Endodermal cell (in vitro differentiated cells): ENCODE data around the gene TNF. TPM values are rescaled to one million over a fixed set of nuclear protein-coding genes. Genes with fewer than 3 reads are reported as not detected.

ENCODE experiments used
- DNase-seq: peaks from one replicate; pipeline ENCODE4 v3.0.0-alpha.2; 2017
- H3K27ac ChIP-seq: 2 replicates; pipeline ENCODE4 v1.5.1; 2013; ENCODE audit warnings: mild to moderate bottlenecking, low read depth, low read length, moderate library complexity
- H3K27me3 ChIP-seq: 2 replicates; pipeline ENCODE4 v1.6.1; 2013; ENCODE audit warnings: mild to moderate bottlenecking, low read length, moderate library complexity; ENCODE audit not compliant: insufficient read depth, control insufficient read depth, poor library complexity, severe bottlenecking
- H3K36me3 ChIP-seq: 2 replicates; pipeline ENCODE4 v1.7.0; 2013; ENCODE audit warnings: mild to moderate bottlenecking, low read length, moderate library complexity; ENCODE audit not compliant: control insufficient read depth, insufficient read depth
- H3K4me1 ChIP-seq: one replicate; pipeline ENCODE4 v1.7.0; 2013; ENCODE audit warnings: low read length; ENCODE audit not compliant: control insufficient read depth, insufficient read depth
- H3K4me3 ChIP-seq: 2 replicates; pipeline ENCODE4 v1.5.1; 2013; ENCODE audit warnings: mild to moderate bottlenecking, low read length, moderate library complexity
- H3K9ac ChIP-seq: 2 replicates; pipeline ENCODE4 v1.6.1; 2013; ENCODE audit warnings: mild to moderate bottlenecking, low read length, moderate library complexity; ENCODE audit not compliant: poor library complexity, severe bottlenecking; ENCODE audit errors: extremely low read depth
- H3K9me3 ChIP-seq: 2 replicates; pipeline ENCODE4 v1.6.1; 2013; ENCODE audit warnings: mild to moderate bottlenecking, low read length, moderate library complexity; ENCODE audit not compliant: control insufficient read depth
- H3K27ac Mint-ChIP-seq: 2 replicates; pipeline ENCODE4 v1.8.0; 2020; ENCODE audit warnings: mixed read lengths
- H3K27me3 Mint-ChIP-seq: 2 replicates; pipeline ENCODE4 v1.8.0; 2021; ENCODE audit warnings: mild to moderate bottlenecking, mixed read lengths; ENCODE audit not compliant: insufficient read depth
- H3K36me3 Mint-ChIP-seq: 2 replicates; pipeline ENCODE4 v1.8.0; 2020; ENCODE audit warnings: low read depth, mixed read lengths
- H3K4me1 Mint-ChIP-seq: 2 replicates; pipeline ENCODE4 v1.8.0; 2020; ENCODE audit warnings: mixed read lengths
- H3K4me3 Mint-ChIP-seq: 2 replicates; pipeline ENCODE4 v1.8.0; 2020; ENCODE audit warnings: mild to moderate bottlenecking, moderate library complexity, mixed read lengths
- H3K9me3 Mint-ChIP-seq: 2 replicates; pipeline ENCODE4 v1.8.0; 2020; ENCODE audit warnings: mild to moderate bottlenecking, mixed read lengths
- WGBS, 2 experiments: methylation state at CpG; one replicate each; pipeline versions ENCODE4 v1.1.5 to v1.1.7; 2013; ENCODE audit warnings: missing lambda C conversion rate in 2 of 2, mixed read lengths in 1 of 2; ENCODE audit not compliant: insufficient coverage in 1 of 2, insufficient read length in 1 of 2; 5-methylcytosine and 5-hydroxymethylcytosine counted together
- long read RNA-seq, 4 experiments: library from polyadenylated mRNA in 2 of 4; library from RNA in 1 of 4; library from capped mRNA in 1 of 4; stranded (forward) in 3 of 4; unstranded in 1 of 4; transcript quantifications; one replicate each; pipeline ENCODE4 v2.0.0, GENCODE V29; 2020 to 2021; ENCODE audit warnings: inconsistent platforms in 1 of 4
- polyA plus RNA-seq, 2 experiments: library from polyadenylated mRNA; stranded (reverse); fragments of 50-300 nt; gene quantifications; one replicate each; pipeline ENCODE4 v1.2.3, GENCODE V29; 2013
- total RNA-seq, 2 donors: library from RNA; stranded (reverse); fragmentation: NEBNext Ultra II Directional in 1 of 2; extraction: Animal tissue kit (Norgen Biotek cat#: 25700) in 1 of 2; gene quantifications; 2 replicates in 1 of 2; 3 replicates in 1 of 2; pipeline ENCODE4 v1.2.1, GENCODE V29; 2021
- TF ChIP-seq, protein P1 (sequence below): fragments of 200-600 bp; sonication (generic); conservative IDR thresholded peaks from 2 replicates; pipeline ENCODE4 v1.5.0; 2021; ENCODE audit warnings: antibody characterized with exemption, mild to moderate bottlenecking

The TNF gene
- not detected for total RNA-seq
- not detected for polyA plus RNA-seq (2013, experiment 1 of 2)
- not detected for polyA plus RNA-seq (2013, experiment 2 of 2)
- long read RNA-seq, experiment 1: 0 reads
- long read RNA-seq, experiment 2: 0 reads
- long read RNA-seq, experiment 3: 0 reads
- long read RNA-seq, experiment 4: 0 reads

DNA sequence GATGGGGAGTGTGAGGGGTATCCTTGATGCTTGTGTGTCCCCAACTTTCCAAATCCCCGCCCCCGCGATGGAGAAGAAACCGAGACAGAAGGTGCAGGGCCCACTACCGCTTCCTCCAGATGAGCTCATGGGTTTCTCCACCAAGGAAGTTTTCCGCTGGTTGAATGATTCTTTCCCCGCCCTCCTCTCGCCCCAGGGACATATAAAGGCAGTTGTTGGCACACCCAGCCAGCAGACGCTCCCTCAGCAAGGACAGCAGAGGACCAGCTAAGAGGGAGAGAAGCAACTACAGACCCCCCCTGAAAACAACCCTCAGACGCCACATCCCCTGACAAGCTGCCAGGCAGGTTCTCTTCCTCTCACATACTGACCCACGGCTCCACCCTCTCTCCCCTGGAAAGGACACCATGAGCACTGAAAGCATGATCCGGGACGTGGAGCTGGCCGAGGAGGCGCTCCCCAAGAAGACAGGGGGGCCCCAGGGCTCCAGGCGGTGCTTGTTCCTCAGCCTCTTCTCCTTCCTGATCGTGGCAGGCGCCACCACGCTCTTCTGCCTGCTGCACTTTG is at the start of gene TNF:
TNF (plus strand) TSS at position 231 of the 567 bp plus-strand sequence; CDS start at position 408, 177 bp downstream.
- Mint-ChIP-seq H3K27me3 (peaks cover 34% of the 10 kb centered on the region), H3K9me3 (no peaks in the 10 kb centered on the region), H3K4me1 (peaks cover 8% of the 10 kb centered on the region)

DNA sequence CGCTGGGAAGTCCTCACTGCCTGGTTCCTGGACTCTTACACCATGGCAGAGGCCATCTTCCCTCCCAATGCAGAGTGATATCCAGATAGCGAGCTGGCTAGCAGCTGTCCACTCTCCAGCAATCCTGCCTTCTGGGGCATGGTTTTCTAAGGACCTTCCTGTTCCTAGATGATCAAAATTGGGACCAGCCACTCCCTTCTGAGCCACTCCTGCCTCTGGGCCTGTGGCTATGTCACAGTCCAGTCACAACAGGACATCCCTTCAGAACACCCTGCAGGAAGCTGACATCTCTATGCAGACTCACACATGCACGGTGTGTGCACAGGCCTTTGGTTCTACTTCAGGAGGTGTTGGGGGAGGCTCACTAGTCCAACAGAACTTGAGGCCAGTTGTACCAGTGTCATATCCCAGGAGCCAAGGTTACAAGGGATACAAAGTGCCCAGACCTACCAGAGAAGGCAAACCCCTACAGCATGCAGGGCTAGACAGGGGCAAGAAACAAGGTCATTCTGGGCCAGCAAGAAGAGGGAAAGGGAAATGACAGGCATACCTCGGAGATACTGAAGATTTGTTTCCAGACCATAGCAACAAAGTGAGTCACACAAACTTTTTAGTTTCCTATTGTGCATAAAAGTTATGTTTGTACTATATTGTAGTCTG is 49.3 kb upstream of the TNF start:
- Mint-ChIP-seq H3K27me3 (peaks cover 8% of the 10 kb centered on the region), H3K36me3 (peaks cover 16% of the 10 kb centered on the region), H3K9me3 (no peaks in the 10 kb centered on the region), H3K27ac (no peak overlapping the region), H3K4me1 (peaks cover 17% of the 10 kb centered on the region), H3K4me3 (no peak overlapping the region)
- Histone ChIP-seq H3K9ac (no peak overlapping the region), H3K4me1 (no peaks in the 10 kb centered on the region), H3K9me3 (no peaks in the 10 kb centered on the region), H3K27me3 (no peaks in the 10 kb centered on the region), H3K4me3 (no peak overlapping the region), H3K36me3 (peaks cover 16% of the 10 kb centered on the region), H3K27ac (no peak overlapping the region)
- TF ChIP-seq, protein P1, sequence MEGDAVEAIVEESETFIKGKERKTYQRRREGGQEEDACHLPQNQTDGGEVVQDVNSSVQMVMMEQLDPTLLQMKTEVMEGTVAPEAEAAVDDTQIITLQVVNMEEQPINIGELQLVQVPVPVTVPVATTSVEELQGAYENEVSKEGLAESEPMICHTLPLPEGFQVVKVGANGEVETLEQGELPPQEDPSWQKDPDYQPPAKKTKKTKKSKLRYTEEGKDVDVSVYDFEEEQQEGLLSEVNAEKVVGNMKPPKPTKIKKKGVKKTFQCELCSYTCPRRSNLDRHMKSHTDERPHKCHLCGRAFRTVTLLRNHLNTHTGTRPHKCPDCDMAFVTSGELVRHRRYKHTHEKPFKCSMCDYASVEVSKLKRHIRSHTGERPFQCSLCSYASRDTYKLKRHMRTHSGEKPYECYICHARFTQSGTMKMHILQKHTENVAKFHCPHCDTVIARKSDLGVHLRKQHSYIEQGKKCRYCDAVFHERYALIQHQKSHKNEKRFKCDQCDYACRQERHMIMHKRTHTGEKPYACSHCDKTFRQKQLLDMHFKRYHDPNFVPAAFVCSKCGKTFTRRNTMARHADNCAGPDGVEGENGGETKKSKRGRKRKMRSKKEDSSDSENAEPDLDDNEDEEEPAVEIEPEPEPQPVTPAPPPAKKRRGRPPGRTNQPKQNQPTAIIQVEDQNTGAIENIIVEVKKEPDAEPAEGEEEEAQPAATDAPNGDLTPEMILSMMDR: no peak
- no peak for DNase-seq
- WGBS, 2 experiments: 94 to 100% methylated on average over 2 to 4 of the region's 4 CpGs

More for the DNA sequence above, at the start of gene TNF:
- H3K4me1 ChIP-seq: peaks cover 6% of the 10 kb centered on the region
- no peaks in the 10 kb centered on the region for H3K9me3 ChIP-seq
- no peak within 1 kb of the TSS for H3K9ac ChIP-seq
- H3K4me3 Mint-ChIP-seq: no peak within 1 kb of the TSS
- peaks cover 4% of the 10 kb centered on the region for H3K27me3 ChIP-seq
- TF ChIP-seq, protein P1: no peak
- H3K36me3 ChIP-seq: no peaks in the 10 kb centered on the region
- WGBS, 2 experiments: 90 to 95% methylated on average over 11 to 19 of the region's 19 CpGs
- no peaks in the 10 kb centered on the region for H3K36me3 Mint-ChIP-seq
- no peak within 1 kb of the TSS for H3K27ac Mint-ChIP-seq
- DNase-seq: peak; percentile 41
- H3K4me3 ChIP-seq: no peak within 1 kb of the TSS
- no peak within 1 kb of the TSS for H3K27ac ChIP-seq

- peak; percentile 52 for DNase-seq
- no peaks in the 10 kb centered on the region for H3K4me1 ChIP-seq
- Mint-ChIP-seq H3K9me3 (no peaks in the 10 kb centered on the region), H3K4me1 (peaks cover 17% of the 10 kb centered on the region), H3K27me3 (no peaks in the 10 kb centered on the region), H3K36me3 (peaks cover 35% of the 10 kb centered on the region), H3K4me3 (no peak overlapping the region), H3K27ac (peak overlapping the region; percentile 48)
- WGBS, 2 experiments: 92 to 95% methylated on average over 4 of the region's 4 CpGs
- H3K36me3 ChIP-seq: peaks cover 39% of the 10 kb centered on the region
- TF ChIP-seq, protein P1: no peak
- no peak overlapping the region for H3K4me3 ChIP-seq
- H3K27me3 ChIP-seq: no peaks in the 10 kb centered on the region
- no peaks in the 10 kb centered on the region for H3K9me3 ChIP-seq
- H3K27ac ChIP-seq: peak overlapping the region; percentile 36
- H3K9ac ChIP-seq: no peak overlapping the region
Measured at GRCh38 chr6:31528307-31528777, 47.0 kb upstream of the TNF start.
